GM23338 (cell line): Measurements from ENCODE around the gene SHMT1.

Source experiments
- STAT1 ChIP-seq: IDR thresholded peaks from one replicate; pipeline ENCODE4 v1.6.1; 2016; ENCODE audit warnings: antibody characterized with exemption; ENCODE audit not compliant: unreplicated experiment
- TF ChIP-seq, protein P1 (sequence below), 2 experiments: fragments of 200-600 bp in 1 of 2; sonication (generic) in 1 of 2; conservative IDR thresholded peaks; 2 replicates each; pipeline versions ENCODE4 v1.5.1 to v1.6.1; 2016 to 2017; ENCODE audit warnings: antibody characterized with exemption in 2 of 2, low read depth in 2 of 2, mild to moderate bottlenecking in 2 of 2, moderate library complexity in 1 of 2

DNA sequence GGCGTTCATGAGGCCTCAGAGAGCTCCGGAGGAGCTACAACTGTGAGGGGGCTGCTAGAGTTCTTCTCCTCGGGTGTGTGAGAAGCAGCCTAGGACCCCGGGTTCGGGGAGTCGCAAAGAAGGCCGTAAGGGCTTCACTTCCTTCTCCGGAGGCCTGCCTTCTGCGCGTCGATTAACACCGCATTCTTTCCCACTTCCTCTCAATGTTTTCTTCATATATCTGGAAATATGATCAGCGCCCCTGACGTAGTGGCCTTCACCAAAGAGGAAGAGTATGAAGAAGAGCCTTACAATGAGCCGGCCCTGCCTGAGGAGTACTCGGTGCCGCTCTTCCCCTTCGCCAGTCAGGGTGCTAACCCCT is 47.8 kb downstream of the SHMT1 start:
- TF ChIP-seq, protein P1, sequence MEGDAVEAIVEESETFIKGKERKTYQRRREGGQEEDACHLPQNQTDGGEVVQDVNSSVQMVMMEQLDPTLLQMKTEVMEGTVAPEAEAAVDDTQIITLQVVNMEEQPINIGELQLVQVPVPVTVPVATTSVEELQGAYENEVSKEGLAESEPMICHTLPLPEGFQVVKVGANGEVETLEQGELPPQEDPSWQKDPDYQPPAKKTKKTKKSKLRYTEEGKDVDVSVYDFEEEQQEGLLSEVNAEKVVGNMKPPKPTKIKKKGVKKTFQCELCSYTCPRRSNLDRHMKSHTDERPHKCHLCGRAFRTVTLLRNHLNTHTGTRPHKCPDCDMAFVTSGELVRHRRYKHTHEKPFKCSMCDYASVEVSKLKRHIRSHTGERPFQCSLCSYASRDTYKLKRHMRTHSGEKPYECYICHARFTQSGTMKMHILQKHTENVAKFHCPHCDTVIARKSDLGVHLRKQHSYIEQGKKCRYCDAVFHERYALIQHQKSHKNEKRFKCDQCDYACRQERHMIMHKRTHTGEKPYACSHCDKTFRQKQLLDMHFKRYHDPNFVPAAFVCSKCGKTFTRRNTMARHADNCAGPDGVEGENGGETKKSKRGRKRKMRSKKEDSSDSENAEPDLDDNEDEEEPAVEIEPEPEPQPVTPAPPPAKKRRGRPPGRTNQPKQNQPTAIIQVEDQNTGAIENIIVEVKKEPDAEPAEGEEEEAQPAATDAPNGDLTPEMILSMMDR (conservative IDR thresholded peaks at IDR 0.05; ENCODE audit: low read depth in 2 of 2): no peak
- TF ChIP-seq STAT1: no peak
